Parathyroid adenoma (tissue), 2 donors: Measurements from ENCODE around the gene ECHDC1.
"Not testable (repeated sequence)": the region's sequence is repeated elsewhere in the genome, so short reads cannot be mapped to it uniquely, and the experiment has no call there.

Source experiments
- H2AFZ ChIP-seq: fragments of 300-600 bp; sonication (generic); one replicate; pipeline ENCODE4 v1.7.0; 2017; ENCODE audit warnings: antibody characterized with exemption, mild to moderate bottlenecking
- H3K27ac ChIP-seq: fragments of 300-600 bp; sonication (generic); one replicate; pipeline ENCODE4 v1.7.0; 2017
- H3K27me3 ChIP-seq: fragments of 300-600 bp; sonication (generic); one replicate; pipeline ENCODE4 v1.7.0; 2017; ENCODE audit warnings: low read length; ENCODE audit not compliant: control insufficient read depth, insufficient read depth
- H3K36me3 ChIP-seq: fragments of 300-600 bp; sonication (generic); one replicate; pipeline ENCODE4 v1.7.0; 2017; ENCODE audit warnings: low read length; ENCODE audit not compliant: control insufficient read depth, insufficient read depth
- H3K4me1 ChIP-seq: fragments of 300-600 bp; sonication (generic); one replicate; pipeline ENCODE4 v1.7.0; 2017; ENCODE audit warnings: control low read depth
- H3K4me2 ChIP-seq: fragments of 300-600 bp; sonication (generic); one replicate; pipeline ENCODE4 v1.7.0; 2017; ENCODE audit warnings: low read length
- H3K4me3 ChIP-seq: fragments of 300-600 bp; sonication (generic); one replicate; pipeline ENCODE4 v1.7.0; 2017; ENCODE audit warnings: low read depth, low read length
- H3K79me2 ChIP-seq: fragments of 300-600 bp; sonication (generic); one replicate; pipeline ENCODE4 v1.7.0; 2017; ENCODE audit warnings: control low read depth
- H3K9ac ChIP-seq: fragments of 300-600 bp; sonication (generic); one replicate; pipeline ENCODE4 v1.7.0; 2017; ENCODE audit warnings: mild to moderate bottlenecking
- H3K9me3 ChIP-seq: fragments of 300-600 bp; sonication (generic); one replicate; pipeline ENCODE4 v1.7.0; 2017; ENCODE audit warnings: low read length; ENCODE audit not compliant: control insufficient read depth
- TF ChIP-seq, protein P1 (sequence below): fragments of 300-600 bp; sonication (generic); IDR thresholded peaks from one replicate; pipeline ENCODE4 v1.7.0; 2017; ENCODE audit warnings: antibody characterized with exemption, mild to moderate bottlenecking
- donor health status: primary hyperparathyroidism.

The ECHDC1 gene

DNA sequence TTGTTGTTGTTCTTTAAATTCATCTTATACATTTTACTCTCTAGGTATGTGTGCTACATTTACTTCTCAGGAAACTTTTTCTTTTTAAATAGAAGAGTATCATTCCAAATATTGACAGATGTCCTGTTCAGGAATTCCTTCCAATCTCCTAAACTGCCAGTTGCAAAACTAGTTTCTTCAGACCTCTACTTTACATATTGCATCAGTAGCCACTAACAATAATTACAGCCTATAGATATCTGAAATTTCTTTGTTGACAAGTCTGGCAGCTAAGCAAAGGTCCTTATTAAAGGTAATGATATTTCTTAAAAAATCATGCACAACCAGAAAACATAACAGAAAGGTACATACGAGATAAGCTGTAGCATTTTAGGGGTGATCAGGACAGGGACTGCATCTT is 4.5 kb downstream of the ECHDC1 start:
- no peaks in the 10 kb centered on the region for H3K27me3 ChIP-seq
- H3K9me3 ChIP-seq: no peaks in the 10 kb centered on the region
- no peak overlapping the region for H3K9ac ChIP-seq
- H3K4me2 ChIP-seq: no peak overlapping the region
- no peaks in the 10 kb centered on the region for H3K36me3 ChIP-seq
- TF ChIP-seq, protein P1, sequence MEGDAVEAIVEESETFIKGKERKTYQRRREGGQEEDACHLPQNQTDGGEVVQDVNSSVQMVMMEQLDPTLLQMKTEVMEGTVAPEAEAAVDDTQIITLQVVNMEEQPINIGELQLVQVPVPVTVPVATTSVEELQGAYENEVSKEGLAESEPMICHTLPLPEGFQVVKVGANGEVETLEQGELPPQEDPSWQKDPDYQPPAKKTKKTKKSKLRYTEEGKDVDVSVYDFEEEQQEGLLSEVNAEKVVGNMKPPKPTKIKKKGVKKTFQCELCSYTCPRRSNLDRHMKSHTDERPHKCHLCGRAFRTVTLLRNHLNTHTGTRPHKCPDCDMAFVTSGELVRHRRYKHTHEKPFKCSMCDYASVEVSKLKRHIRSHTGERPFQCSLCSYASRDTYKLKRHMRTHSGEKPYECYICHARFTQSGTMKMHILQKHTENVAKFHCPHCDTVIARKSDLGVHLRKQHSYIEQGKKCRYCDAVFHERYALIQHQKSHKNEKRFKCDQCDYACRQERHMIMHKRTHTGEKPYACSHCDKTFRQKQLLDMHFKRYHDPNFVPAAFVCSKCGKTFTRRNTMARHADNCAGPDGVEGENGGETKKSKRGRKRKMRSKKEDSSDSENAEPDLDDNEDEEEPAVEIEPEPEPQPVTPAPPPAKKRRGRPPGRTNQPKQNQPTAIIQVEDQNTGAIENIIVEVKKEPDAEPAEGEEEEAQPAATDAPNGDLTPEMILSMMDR: no peak
- no peak overlapping the region for H3K27ac ChIP-seq
- no peak overlapping the region for H2AFZ ChIP-seq
- no peaks in the 10 kb centered on the region for H3K4me1 ChIP-seq
- peaks cover 9% of the 10 kb centered on the region for H3K79me2 ChIP-seq
- no peak overlapping the region for H3K4me3 ChIP-seq

DNA sequence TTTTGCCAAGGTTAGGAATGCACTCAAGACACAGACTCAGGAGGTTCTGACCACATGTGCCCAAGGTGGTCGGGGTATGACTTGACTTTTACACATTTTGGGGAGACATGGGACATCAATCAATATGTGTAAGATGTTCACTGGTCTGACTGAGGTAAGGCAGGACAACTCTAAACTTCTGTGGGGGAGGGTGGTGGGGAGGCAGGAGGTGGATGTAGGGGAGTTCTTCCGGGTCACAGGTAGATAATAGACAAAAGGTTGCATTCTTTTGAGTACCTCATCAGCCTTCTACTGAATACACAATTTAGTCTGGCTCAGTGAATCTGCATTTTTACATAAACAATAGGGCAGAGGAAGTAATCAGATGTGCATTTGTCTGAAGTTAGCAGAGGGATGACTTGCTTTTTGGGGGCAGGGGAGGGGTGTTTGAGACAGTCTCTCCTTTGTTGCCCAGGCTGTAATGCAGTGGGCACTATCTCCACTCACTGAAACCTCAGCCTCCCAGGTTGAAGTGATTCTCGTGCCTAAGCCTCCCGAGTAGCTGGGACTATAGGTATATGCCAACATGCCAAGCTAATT is 10.9 kb downstream of the ECHDC1 start:
- TF ChIP-seq, protein P1: no peak
- no peaks in the 10 kb centered on the region for H3K4me1 ChIP-seq

DNA sequence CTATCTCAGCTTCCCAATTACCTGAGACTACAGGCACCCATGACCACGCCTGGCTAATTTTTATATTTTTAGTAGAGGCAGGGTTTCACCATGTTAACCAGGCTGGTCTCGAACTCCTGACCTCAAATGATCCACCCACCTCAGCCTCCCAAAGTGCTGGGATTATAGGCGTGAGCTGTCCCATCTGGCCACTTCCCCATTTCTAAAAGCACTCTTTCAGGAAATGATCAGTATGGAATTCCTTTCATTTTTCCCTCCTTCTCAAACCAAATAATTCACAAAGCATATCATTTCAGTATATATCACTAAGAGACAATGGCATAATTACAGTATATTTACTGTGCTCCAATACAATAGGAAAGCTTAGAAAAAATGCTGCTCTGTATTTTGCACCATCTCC is 12.2 kb downstream of the ECHDC1 start:
- not testable (repeated sequence) for H3K79me2 ChIP-seq, H3K4me1 ChIP-seq

More for the DNA sequence above, 10.9 kb downstream of the ECHDC1 start:
- Histone ChIP-seq H3K9ac (no peak overlapping the region), H3K36me3 (no peaks in the 10 kb centered on the region), H3K79me2 (no peaks in the 10 kb centered on the region), H3K4me3 (no peak overlapping the region), H3K4me2 (no peak overlapping the region), H3K9me3 (no peaks in the 10 kb centered on the region), H2AFZ (no peak overlapping the region), H3K27ac (no peak overlapping the region), H3K27me3 (no peaks in the 10 kb centered on the region)

DNA sequence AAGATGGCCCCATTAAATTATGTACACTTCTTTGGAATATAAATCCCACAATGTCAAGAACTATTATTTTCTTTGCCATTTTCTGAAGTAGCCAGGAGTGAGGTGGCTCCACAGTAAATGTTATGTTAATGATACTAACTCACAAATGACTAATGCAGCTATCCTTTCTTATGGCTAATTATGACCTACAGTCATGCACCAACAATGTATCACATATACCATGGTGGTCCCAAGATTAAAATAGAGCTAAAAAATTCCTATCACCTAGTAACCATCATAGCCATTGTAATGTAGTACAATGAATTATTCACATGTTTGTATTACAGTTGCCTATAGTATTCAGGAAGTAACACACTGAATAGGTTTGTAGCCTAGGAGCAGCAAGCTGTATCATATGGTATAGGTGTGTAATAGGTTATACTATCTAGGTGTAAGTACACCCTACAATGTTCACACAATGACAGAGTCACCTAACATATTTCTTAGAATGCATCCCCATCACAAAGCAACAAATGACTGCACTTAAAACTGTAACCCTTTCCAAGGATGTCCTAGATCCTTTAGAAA is 15.3 kb downstream of the ECHDC1 start:
- no peaks in the 10 kb centered on the region for H3K79me2 ChIP-seq
- H3K9ac ChIP-seq: no peak overlapping the region
- no peaks in the 10 kb centered on the region for H3K4me1 ChIP-seq
- H3K9me3 ChIP-seq: no peaks in the 10 kb centered on the region
- H2AFZ ChIP-seq: no peak overlapping the region
- H3K27me3 ChIP-seq: no peaks in the 10 kb centered on the region
- no peak overlapping the region for H3K4me2 ChIP-seq
- no peak overlapping the region for H3K4me3 ChIP-seq
- H3K27ac ChIP-seq: no peak overlapping the region
- TF ChIP-seq, protein P1: no peak
- H3K36me3 ChIP-seq: no peaks in the 10 kb centered on the region

More for the DNA sequence above, 12.2 kb downstream of the ECHDC1 start:
- H2AFZ ChIP-seq, H3K36me3 ChIP-seq, H3K9me3 ChIP-seq, H3K4me3 ChIP-seq, H3K27ac ChIP-seq, H3K9ac ChIP-seq, H3K27me3 ChIP-seq, H3K4me2 ChIP-seq: not testable (repeated sequence)

DNA sequence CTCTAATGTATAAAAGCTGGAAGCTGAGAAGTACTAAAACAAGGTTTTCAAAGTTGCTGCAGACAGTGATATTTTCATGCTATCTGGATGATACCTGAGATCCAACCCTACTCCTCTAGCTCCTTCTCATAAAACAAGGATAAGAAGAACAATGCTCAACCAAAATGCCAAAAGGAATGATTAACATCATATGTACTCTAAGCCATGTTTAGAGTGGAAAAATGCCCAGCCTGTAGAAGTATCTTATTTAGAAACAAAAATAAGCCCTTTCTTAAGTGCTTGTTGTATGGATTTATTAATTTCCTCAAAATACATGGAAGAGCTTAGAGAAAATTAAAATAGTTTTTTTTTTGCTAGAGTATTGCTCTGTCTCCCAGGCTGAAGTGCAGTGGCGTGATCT is 23.7 kb downstream of the ECHDC1 start:
- no peak overlapping the region for H3K27ac ChIP-seq
- no peaks in the 10 kb centered on the region for H3K79me2 ChIP-seq
- H3K9me3 ChIP-seq: no peaks in the 10 kb centered on the region
- TF ChIP-seq, protein P1: no peak
- H3K9ac ChIP-seq: no peak overlapping the region
- H3K4me2 ChIP-seq: no peak overlapping the region
- no peaks in the 10 kb centered on the region for H3K4me1 ChIP-seq
- no peaks in the 10 kb centered on the region for H3K27me3 ChIP-seq
- no peak overlapping the region for H3K4me3 ChIP-seq
- H2AFZ ChIP-seq: no peak overlapping the region
- no peaks in the 10 kb centered on the region for H3K36me3 ChIP-seq
